WTC11 (cell line): ENCODE data around the gene PAPPA2.

Experiments used
- ARID4B ChIP-seq: sonication (generic); formaldehyde crosslinking; IDR thresholded peaks from 2 replicates; pipeline ENCODE4 v1.8.0; 2023; ENCODE audit warnings: missing genetic modification reagents, mild to moderate bottlenecking, borderline replicate concordance
- CTCF ChIP-seq: fragments of 200-600 bp; IDR thresholded peaks from 2 replicates; pipeline ENCODE4 v1.8.0; 2022; ENCODE audit warnings: antibody characterized with exemption
- NR3C1 ChIP-seq: sonication (generic); formaldehyde crosslinking; conservative IDR thresholded peaks from 2 replicates; pipeline ENCODE4 v1.8.1; 2023; ENCODE audit warnings: low read depth, mild to moderate bottlenecking, missing genetic modification reagents
- SP1 ChIP-seq: sonication (generic); formaldehyde crosslinking; conservative IDR thresholded peaks from 2 replicates; pipeline ENCODE4 v1.8.1; 2022; ENCODE audit warnings: missing genetic modification reagents
- TP53 ChIP-seq: sonication (generic); formaldehyde crosslinking; IDR thresholded peaks from 2 replicates; pipeline ENCODE4 v1.8.1; 2023; ENCODE audit warnings: mild to moderate bottlenecking, missing genetic modification reagents

GRCh38 chr1:176809292-176809691 lies 346.3 kb downstream of the PAPPA2 start:
- TF ChIP-seq ARID4B (no peak), TP53 (no peak), SP1 (CRISPR knock-in tag) (no peak), CTCF (no peak), NR3C1 (no peak)
